ENCODE results near the gene EDC4.

EDC4 gene

GRCh38 chr16:67877064-67877463 is 4.2 kb downstream of the EDC4 start:
- in situ Hi-C loops (cut with MboI; ENCODE audit: low sequenced_read_pairs, unreplicated experiment), result no loop called here
- DNase-seq (ENCODE audit: low spot score), result no peak
- TF ChIP-seq CTCF (IDR thresholded peaks at IDR 0.05; ENCODE audit: borderline replicate concordance, control extremely low read depth, extremely low read depth, insufficient read depth, missing control alignments), result no peak

- no peak for DNase-seq (ENCODE audit: low spot score)
- no peak for TF ChIP-seq CTCF (IDR thresholded peaks at IDR 0.05; ENCODE audit: borderline replicate concordance, control extremely low read depth, extremely low read depth, insufficient read depth, missing control alignments)
- in situ Hi-C loops (cut with MboI; ENCODE audit: low sequenced_read_pairs, unreplicated experiment), result no loop called here
Observed at GRCh38 chr16:67878232-67878631, 5.4 kb downstream of the EDC4 start.

GRCh38 chr16:67878846-67879245 is 6.0 kb downstream of the EDC4 start:
- in situ Hi-C loops (cut with MboI; ENCODE audit: low sequenced_read_pairs, unreplicated experiment), result no loop called here
- TF ChIP-seq CTCF (IDR thresholded peaks at IDR 0.05; ENCODE audit: borderline replicate concordance, control extremely low read depth, extremely low read depth, insufficient read depth, missing control alignments), result no peak
- DNase-seq (ENCODE audit: low spot score), result no peak

GRCh38 chr16:67879462-67879861 is 6.6 kb downstream of the EDC4 start:
- TF ChIP-seq CTCF (IDR thresholded peaks at IDR 0.05; ENCODE audit: borderline replicate concordance, control extremely low read depth, extremely low read depth, insufficient read depth, missing control alignments), result no peak
- in situ Hi-C loops (cut with MboI; ENCODE audit: low sequenced_read_pairs, unreplicated experiment), result no loop called here

GRCh38 chr16:67879936-67880335 is 7.1 kb downstream of the EDC4 start:
- in situ Hi-C loops (cut with MboI; ENCODE audit: low sequenced_read_pairs, unreplicated experiment), result no loop called here
- TF ChIP-seq CTCF (IDR thresholded peaks at IDR 0.05; ENCODE audit: borderline replicate concordance, control extremely low read depth, extremely low read depth, insufficient read depth, missing control alignments), result no peak
- DNase-seq (ENCODE audit: low spot score), result no peak

More at GRCh38 chr16:67879462-67879861, 6.6 kb downstream of the EDC4 start:
- no peak for DNase-seq (ENCODE audit: low spot score)

- no peak for TF ChIP-seq CTCF (IDR thresholded peaks at IDR 0.05; ENCODE audit: borderline replicate concordance, control extremely low read depth, extremely low read depth, insufficient read depth, missing control alignments)
- in situ Hi-C loops (cut with MboI; ENCODE audit: low sequenced_read_pairs, unreplicated experiment), result no loop called here
- DNase-seq (ENCODE audit: low spot score), result no peak
Observed at GRCh38 chr16:67880584-67880983, 7.7 kb downstream of the EDC4 start.

All from GM13976 (cell line).